GM21447 (cell line): ENCODE measurements around the gene PEX13.
"Not testable (repeated sequence)": the region's sequence is repeated elsewhere in the genome, so short reads cannot be mapped to it uniquely, and the experiment has no call there.

Experiments
- ATAC-seq: cut with Tn5 transposase; IDR thresholded peaks from one replicate; pipeline ENCODE4 v1.9.1; 2021; ENCODE audit not compliant: unreplicated experiment

The PEX13 gene, protein sequence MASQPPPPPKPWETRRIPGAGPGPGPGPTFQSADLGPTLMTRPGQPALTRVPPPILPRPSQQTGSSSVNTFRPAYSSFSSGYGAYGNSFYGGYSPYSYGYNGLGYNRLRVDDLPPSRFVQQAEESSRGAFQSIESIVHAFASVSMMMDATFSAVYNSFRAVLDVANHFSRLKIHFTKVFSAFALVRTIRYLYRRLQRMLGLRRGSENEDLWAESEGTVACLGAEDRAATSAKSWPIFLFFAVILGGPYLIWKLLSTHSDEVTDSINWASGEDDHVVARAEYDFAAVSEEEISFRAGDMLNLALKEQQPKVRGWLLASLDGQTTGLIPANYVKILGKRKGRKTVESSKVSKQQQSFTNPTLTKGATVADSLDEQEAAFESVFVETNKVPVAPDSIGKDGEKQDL

GRCh38 chr2:61017556-61018317 lies at the start of gene PEX13, which contains the start of gene PUS10:
PEX13 (plus strand) TSS chr2:61017720; CDS start chr2:61017760, 40 bp downstream.
PUS10 (minus strand) TSS chr2:61018255; CDS start chr2:61011890, 6,365 bp downstream.
- ATAC-seq, result peak; percentile 78

GRCh38 chr2:60972889-60973656 lies 44.4 kb upstream of the PEX13 start:
- no peak for ATAC-seq

- no peak for ATAC-seq
Observed at GRCh38 chr2:60973705-60974104, 43.8 kb upstream of the PEX13 start.

DNA sequence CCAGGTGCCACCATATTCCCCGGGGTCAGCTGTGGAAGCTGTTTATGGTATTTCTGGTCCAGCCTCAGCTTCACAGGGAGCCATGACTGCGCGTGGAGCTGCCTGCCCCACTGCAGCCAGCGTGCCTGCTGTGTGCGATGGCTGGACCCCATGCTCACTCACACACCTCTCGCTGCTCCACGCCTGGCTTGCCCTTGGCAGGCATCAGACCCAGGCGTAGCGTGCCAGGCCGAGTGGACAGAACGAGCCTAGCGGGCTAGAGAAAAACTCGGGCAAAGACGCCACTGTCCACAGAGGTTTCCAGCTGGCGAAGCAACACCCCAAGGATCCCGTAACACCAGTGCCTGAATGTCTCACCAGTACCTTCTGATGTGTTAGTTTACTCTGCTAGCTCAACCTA lies 42.9 kb upstream of the PEX13 start:
- ATAC-seq, result no peak

- ATAC-seq, result no peak
Observed at GRCh38 chr2:60976256-60976850, 41.2 kb upstream of the PEX13 start.

DNA sequence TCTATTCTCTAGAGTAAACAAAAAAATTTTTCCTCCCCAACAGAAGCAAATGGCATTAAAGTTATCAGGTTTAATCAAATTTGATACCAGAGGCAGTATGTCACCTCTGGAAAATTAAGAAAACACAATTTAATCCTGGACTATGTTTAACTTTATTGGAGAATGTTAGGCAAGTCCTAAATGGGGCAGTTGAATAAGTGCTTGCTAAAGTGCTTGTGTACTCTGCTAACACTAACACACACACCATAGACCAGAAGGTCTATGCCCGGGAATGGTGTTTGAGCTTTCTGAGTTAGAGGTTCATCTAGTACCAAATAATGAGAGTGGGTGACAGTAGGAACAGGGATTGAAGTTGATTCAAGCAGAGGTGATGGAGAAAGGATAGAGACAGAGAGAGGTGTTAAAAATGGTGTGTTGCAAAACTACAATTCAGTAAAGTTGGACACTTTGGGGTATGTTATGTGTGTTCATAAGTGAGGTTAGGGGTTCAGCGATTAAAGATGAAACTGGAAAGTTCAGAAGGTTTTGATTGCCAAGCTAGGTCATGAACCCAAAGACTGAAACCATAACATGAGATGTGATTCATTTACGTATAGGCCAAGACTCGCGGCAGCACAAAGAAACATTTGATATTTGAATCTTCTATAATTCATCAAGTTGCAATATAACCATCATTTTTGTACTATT lies 40.5 kb upstream of the PEX13 start:
- ATAC-seq, result peak; percentile 52

DNA sequence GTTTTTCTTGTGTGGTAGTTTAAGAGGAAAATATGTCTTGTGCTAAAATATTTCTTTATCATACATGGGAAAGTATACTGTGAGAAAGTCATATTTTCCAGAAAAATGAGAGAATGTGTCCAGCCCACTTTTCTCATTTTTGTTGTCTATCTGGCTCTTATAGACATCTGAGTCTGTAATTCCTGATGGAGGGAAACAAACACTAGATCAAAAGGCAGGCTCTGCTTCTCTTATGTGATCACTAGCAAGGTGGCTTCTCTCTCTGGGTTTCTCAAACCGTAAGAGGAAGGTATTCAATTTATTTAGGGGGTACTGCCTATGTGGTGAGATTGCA lies 40.0 kb upstream of the PEX13 start:
- ATAC-seq, result no peak

- no peak for ATAC-seq
Observed at GRCh38 chr2:60979231-60979630, 38.3 kb upstream of the PEX13 start.

- ATAC-seq, result no peak
Observed at GRCh38 chr2:60980071-60980815, 37.3 kb upstream of the PEX13 start.

GRCh38 chr2:60982066-60982465 lies 35.5 kb upstream of the PEX13 start:
- not testable (repeated sequence) for ATAC-seq

DNA sequence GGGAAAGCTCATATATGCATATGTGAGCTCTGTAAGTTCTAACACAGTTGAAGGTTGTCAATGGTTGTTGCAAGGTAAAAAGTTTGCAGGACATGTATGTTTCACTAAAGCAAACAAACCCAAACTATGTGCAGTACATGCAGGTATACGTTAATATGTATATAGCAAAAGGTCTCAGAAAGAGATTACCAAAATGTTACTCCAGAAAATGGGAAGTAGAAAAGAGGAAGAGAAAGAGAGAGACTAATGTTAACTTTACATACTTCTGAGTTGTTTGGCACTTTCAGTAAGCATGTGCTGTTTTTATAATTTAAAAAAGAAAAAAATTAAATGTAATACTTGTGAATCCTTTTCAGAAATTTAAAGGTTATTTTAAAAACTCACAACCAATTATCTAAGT lies 32.8 kb upstream of the PEX13 start:
- ATAC-seq, result peak; percentile 73

- ATAC-seq, result no peak
Observed at GRCh38 chr2:60987041-60987440, 30.5 kb upstream of the PEX13 start.

DNA sequence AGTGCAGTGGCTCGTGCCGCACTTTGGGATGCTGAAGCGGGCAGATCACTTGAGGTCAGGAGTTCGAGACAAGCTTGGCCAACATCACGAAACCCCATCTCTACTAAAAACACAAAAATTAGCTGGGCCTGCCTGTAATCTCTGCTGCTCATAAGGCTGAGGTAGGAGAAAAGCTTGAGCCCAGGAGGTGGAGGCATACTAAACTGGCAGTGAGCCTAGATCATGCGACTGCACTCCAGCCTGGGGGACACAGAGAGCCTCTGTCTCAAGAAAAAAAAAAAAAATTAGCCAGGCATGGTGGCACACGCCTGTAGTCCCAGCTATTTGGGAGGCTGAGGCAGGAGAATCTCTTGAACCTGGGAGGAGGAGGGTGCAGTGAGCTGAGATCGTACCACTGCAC lies 29.9 kb upstream of the PEX13 start:
- not testable (repeated sequence) for ATAC-seq

DNA sequence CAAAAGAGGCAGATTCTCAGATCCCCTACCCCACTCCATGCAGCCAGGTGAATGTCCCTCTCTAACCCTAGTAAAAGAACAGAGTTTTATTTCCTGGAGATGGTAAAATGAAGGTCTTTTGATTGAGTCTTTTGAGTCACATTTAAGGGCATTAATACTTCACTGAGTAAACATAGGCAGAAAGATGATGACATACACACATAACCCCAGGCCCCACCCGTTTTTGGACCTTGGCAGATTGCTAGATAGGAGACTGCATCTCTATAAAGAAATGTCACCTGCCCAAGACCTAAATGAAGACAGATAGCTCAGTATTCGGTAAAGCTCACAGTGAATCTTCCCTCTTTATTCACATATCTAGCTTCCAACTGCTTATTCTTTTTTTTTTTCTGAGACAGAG lies 28.3 kb upstream of the PEX13 start:
- no peak for ATAC-seq

DNA sequence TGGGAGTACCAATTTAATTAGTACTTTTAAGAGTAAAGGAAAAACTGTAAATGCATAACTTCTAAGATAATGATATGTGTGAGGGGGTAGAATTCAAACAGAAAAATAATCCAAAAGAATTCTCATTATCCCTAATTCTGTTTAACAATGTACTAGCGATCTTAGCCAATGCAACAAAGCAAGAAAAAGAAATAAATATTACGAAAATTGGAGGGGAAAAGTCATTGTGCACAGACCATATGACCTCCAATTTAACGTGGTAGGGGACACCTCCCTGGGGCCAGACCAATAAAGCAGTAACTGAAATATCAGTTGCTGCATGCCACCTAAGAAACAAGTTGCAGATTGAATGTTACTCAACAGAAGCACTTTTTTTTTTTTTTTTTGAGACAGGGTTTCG lies 25.9 kb upstream of the PEX13 start:
- no peak for ATAC-seq

GRCh38 chr2:60992985-60993392 lies 24.5 kb upstream of the PEX13 start:
- peak; percentile 98 for ATAC-seq

DNA sequence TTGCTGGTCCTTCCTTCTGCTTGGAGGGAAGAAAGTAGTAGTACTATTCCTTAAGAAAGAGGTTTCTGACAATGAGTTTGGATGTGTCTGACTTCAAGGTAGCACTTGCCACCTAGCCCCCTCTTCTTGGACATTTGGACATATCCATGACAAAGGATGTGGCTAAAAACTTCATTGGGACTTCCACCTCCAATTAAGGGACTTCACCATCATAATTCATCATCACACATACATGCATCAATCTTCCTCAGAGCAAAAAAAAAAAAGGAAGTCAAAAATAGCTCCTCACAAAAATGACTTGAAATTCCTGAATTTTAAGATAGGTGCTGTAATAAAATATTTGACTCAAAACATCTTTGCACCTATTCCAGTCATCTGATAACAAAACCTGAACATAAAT lies 23.4 kb upstream of the PEX13 start:
- ATAC-seq, result no peak

DNA sequence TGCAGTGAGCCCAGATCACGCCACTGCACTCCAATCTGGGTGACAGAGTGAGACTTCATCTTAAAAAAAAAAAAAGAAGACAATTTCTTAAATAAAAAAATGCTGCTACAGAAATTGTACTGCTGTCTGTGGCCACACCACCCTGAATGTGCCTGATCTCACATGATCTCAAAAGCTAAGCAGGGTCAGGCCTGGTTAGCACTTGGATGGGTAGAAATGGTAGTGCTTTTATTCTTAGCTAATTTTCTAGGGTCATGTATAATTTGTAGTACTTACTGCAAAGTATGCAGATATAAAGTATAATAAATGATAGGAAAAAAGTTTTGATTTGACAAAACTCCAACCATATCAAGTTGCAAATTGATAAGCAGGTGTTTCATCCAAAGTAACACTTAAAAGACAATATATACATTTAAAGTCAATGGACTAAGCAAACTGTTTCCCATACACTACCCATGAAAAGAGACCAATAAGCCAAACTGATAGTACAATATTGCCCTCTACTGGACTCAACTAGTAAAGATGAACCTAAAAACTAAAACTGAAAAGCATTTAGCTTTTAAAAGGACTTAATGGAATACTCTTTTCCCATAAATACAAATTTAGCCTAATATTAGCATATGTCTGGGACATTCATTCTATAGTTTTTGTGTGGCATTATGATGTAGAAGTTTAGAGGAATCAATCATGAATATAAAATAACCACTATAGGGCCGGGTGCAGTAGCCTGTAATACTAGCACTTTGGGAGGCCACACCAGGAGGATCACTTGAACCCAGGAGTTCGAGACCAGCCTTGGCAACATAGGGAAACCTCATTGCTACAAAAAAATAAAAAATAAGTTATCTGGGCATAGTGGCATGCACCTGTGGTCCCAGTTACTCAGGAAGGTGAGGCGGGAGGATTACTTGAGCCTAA lies 18.6 kb upstream of the PEX13 start:
- ATAC-seq, result peak; percentile 60

- no peak for ATAC-seq
Observed at GRCh38 chr2:61005736-61006135, 11.8 kb upstream of the PEX13 start.
